CD14-positive monocyte (primary cell): ENCODE results near the gene SLC25A48. TPM values are rescaled to one million over a fixed set of nuclear protein-coding genes. Genes with fewer than 3 reads are reported as not detected.

Experiments used
- DNase-seq, 3 donors: peaks; one replicate each; pipeline ENCODE4 v3.0.0-alpha.2; 2011 to 2022
- H2AFZ ChIP-seq: 2 replicates; pipeline ENCODE4 v1.6.0; 2012; ENCODE audit warnings: mild to moderate bottlenecking, low read depth, low read length, inconsistent platforms; ENCODE audit not compliant: insufficient read depth, poor library complexity, severe bottlenecking
- H3K27ac ChIP-seq, 2 donors: 1 replicate in 1 of 2; 2 replicates in 1 of 2; pipeline ENCODE4 v1.5.1; 2012 to 2013; ENCODE audit warnings: low read length in 2 of 2, control low read depth in 1 of 2, inconsistent platforms in 1 of 2, low read depth in 1 of 2, mild to moderate bottlenecking in 1 of 2
- H3K27me3 ChIP-seq, 2 donors: one replicate each; pipeline versions ENCODE4 v1.6.0 to v1.6.1; 2011 to 2013; ENCODE audit warnings: low read length in 2 of 2; ENCODE audit not compliant: control insufficient read depth in 2 of 2, insufficient read depth in 2 of 2
- H3K36me3 ChIP-seq, 2 donors: replicated peaks in 1 of 2; 1 replicate in 1 of 2; 2 replicates in 1 of 2; pipeline versions ENCODE4 v1.5.1 to v1.6.1; 2012 to 2013; ENCODE audit warnings: low read length in 2 of 2, control low read depth in 1 of 2, inconsistent platforms in 1 of 2, mild to moderate bottlenecking in 1 of 2; ENCODE audit not compliant: insufficient read depth in 2 of 2, control insufficient read depth in 1 of 2
- H3K4me1 ChIP-seq, 2 donors: 1 replicate in 1 of 2; 2 replicates in 1 of 2; pipeline versions ENCODE4 v1.5.1 to v1.6.1; 2012 to 2013; ENCODE audit warnings: low read length in 2 of 2, control low read depth in 1 of 2, inconsistent platforms in 1 of 2, mild to moderate bottlenecking in 1 of 2, moderate library complexity in 1 of 2; ENCODE audit not compliant: insufficient read depth in 2 of 2, control insufficient read depth in 1 of 2
- H3K4me2 ChIP-seq: replicated peaks from 2 replicates; pipeline ENCODE3; 2012; ENCODE audit warnings: low read length, moderate library complexity, mild to moderate bottlenecking; ENCODE audit not compliant: poor library complexity, severe bottlenecking; ENCODE audit errors: extremely low read depth
- H3K4me3 ChIP-seq, 3 experiments: fragments of 200-600 bp in 1 of 3; sonication (generic) in 1 of 3; replicated peaks in 1 of 3; 1 replicate in 2 of 3; 2 replicates in 1 of 3; pipeline ENCODE4 v1.5.1; 2011 to 2013; ENCODE audit warnings: low read length in 3 of 3, mild to moderate bottlenecking in 3 of 3, control low read depth in 2 of 3, low read depth in 2 of 3, inconsistent platforms in 1 of 3, moderate library complexity in 1 of 3
- H3K79me2 ChIP-seq: 2 replicates; pipeline ENCODE4 v1.6.0; 2012; ENCODE audit warnings: mild to moderate bottlenecking, control low read depth, inconsistent platforms, low read length, moderate library complexity; ENCODE audit not compliant: insufficient read depth
- H3K9ac ChIP-seq: 2 replicates; pipeline ENCODE4 v1.6.0; 2017; ENCODE audit warnings: low read length, mild to moderate bottlenecking; ENCODE audit not compliant: insufficient read depth, poor library complexity, severe bottlenecking
- H3K9me3 ChIP-seq, 2 donors: replicated peaks in 1 of 2; 1 replicate in 1 of 2; 2 replicates in 1 of 2; pipeline versions ENCODE4 v1.5.1 to v1.6.1; 2012 to 2013; ENCODE audit warnings: low read length in 2 of 2, control low read depth in 1 of 2; ENCODE audit not compliant: control insufficient read depth in 1 of 2, insufficient read depth in 1 of 2
- H4K20me1 ChIP-seq: 2 replicates; pipeline ENCODE4 v1.6.0; 2012; ENCODE audit warnings: mild to moderate bottlenecking, low read length, control low read depth, moderate library complexity; ENCODE audit not compliant: insufficient read depth
- H3K27ac Mint-ChIP-seq, 7 donors: one replicate each; pipeline ENCODE4 v1.8.0; 2020; ENCODE audit warnings: mild to moderate bottlenecking in 7 of 7, mixed read lengths in 7 of 7, moderate library complexity in 6 of 7, inconsistent platforms in 2 of 7
- H3K27me3 Mint-ChIP-seq, 3 donors: one replicate each; pipeline ENCODE4 v1.8.0; 2021 to 2022; ENCODE audit warnings: low read depth in 3 of 3, mild to moderate bottlenecking in 3 of 3, mixed read lengths in 3 of 3, moderate library complexity in 3 of 3, inconsistent platforms in 1 of 3
- H3K36me3 Mint-ChIP-seq, 2 donors: one replicate each; pipeline ENCODE4 v1.8.0; 2020; ENCODE audit warnings: mixed read lengths in 2 of 2, inconsistent platforms in 1 of 2, mild to moderate bottlenecking in 1 of 2
- H3K4me1 Mint-ChIP-seq: one replicate; pipeline ENCODE4 v1.8.0; 2020; ENCODE audit warnings: mild to moderate bottlenecking, mixed read lengths
- H3K4me3 Mint-ChIP-seq, 2 donors: one replicate each; pipeline ENCODE4 v1.8.0; 2020; ENCODE audit warnings: mild to moderate bottlenecking in 2 of 2, mixed read lengths in 2 of 2, moderate library complexity in 1 of 2
- H3K9me3 Mint-ChIP-seq, 7 donors: one replicate each; pipeline ENCODE4 v1.8.0; 2020 to 2022; ENCODE audit warnings: mixed read lengths in 7 of 7, mild to moderate bottlenecking in 6 of 7, moderate library complexity in 6 of 7, inconsistent platforms in 2 of 7
- CTCF ChIP-seq: fragments of 200-600 bp; IDR thresholded peaks from one replicate; pipeline ENCODE4 v1.8.0; 2022; ENCODE audit warnings: antibody characterized with exemption, mild to moderate bottlenecking
- whole genome bisulfite sequencing: methylation state at CpG from one replicate; pipeline ENCODE4 v1.1.5; 2013; ENCODE audit warnings: missing lambda C conversion rate; ENCODE audit not compliant: insufficient coverage; 5-methylcytosine and 5-hydroxymethylcytosine counted together
- intact Hi-C, 2 donors: fragments of 100-400 bp; cut with micrococcal nuclease; formaldehyde crosslinking; loops; one replicate each; pipeline versions ENCODE4 v1.15.0 to v1.15.1; 2023
- polyA plus RNA-seq, 3 donors: library from polyadenylated mRNA; depleted of rRNA in 1 of 3; unstranded in 2 of 3; stranded (reverse) in 1 of 3; fragments of 300-500 nt in 2 of 3; fragments of >200 nt in 1 of 3; fragmentation: Illumina TruSeq in 2 of 3; gene quantifications; 1 replicate in 2 of 3; 2 replicates in 1 of 3; pipeline ENCODE4 v1.2.3, GENCODE V29; 2012 to 2021

SLC25A48 gene
- polyA plus RNA-seq, 3 donors = not detected

- 90% methylated on average over 4 of the region's 4 CpGs for whole genome bisulfite sequencing
- no peaks in the 10 kb centered on the region for H4K20me1 ChIP-seq
- H3K36me3 ChIP-seq = no peaks in the 10 kb centered on the region
- no peak overlapping the region for H3K4me3 ChIP-seq
- no peaks in the 10 kb centered on the region for H3K4me1 ChIP-seq
- H2AFZ ChIP-seq = no peak overlapping the region
- H3K79me2 ChIP-seq = no peaks in the 10 kb centered on the region
- no peak overlapping the region for H3K9ac ChIP-seq
- DNase-seq = no peak
- Mint-ChIP-seq H3K4me1 (peaks cover under 1% of the 10 kb centered on the region), H3K36me3 (no peaks in the 10 kb centered on the region), H3K27me3 (peaks cover 10 to 30% (median 15%) of the 10 kb centered on the region in 3 donors), H3K27ac (no peak overlapping the region), H3K4me3 (no peak overlapping the region), H3K9me3 (no peaks in the 10 kb centered on the region)
- no peak for TF ChIP-seq CTCF
- H3K27me3 ChIP-seq = peaks cover 0 to 8% of the 10 kb centered on the region in 2 donors
- H3K4me2 ChIP-seq = no peak overlapping the region
- H3K9me3 ChIP-seq = no peaks in the 10 kb centered on the region
- H3K27ac ChIP-seq = no peak overlapping the region
- intact Hi-C loops = no loop called here
Observed at GRCh38 chr5:135881244-135881643, 46.8 kb downstream of the SLC25A48 start.

GRCh38 chr5:135881819-135882218 lies 47.4 kb downstream of the SLC25A48 start:
- no peak for DNase-seq
- Histone ChIP-seq H3K27ac (no peak overlapping the region), H3K9ac (no peak overlapping the region), H3K79me2 (no peaks in the 10 kb centered on the region), H3K4me2 (no peak overlapping the region), H3K27me3 (peaks cover 0 to 8% of the 10 kb centered on the region in 2 donors), H2AFZ (no peak overlapping the region), H3K4me3 (no peak overlapping the region), H4K20me1 (no peaks in the 10 kb centered on the region), H3K9me3 (no peaks in the 10 kb centered on the region), H3K4me1 (no peaks in the 10 kb centered on the region), H3K36me3 (no peaks in the 10 kb centered on the region)
- no peak for TF ChIP-seq CTCF
- H3K27me3 Mint-ChIP-seq = peaks cover 10 to 30% (median 15%) of the 10 kb centered on the region in 3 donors
- WGBS = 63% methylated on average over 2 of the region's 3 CpGs
- H3K36me3 Mint-ChIP-seq = no peaks in the 10 kb centered on the region
- no peaks in the 10 kb centered on the region for H3K4me1 Mint-ChIP-seq
- intact Hi-C loops = no loop called here
- no peaks in the 10 kb centered on the region for H3K9me3 Mint-ChIP-seq
- no peak overlapping the region for H3K27ac Mint-ChIP-seq
- no peak overlapping the region for H3K4me3 Mint-ChIP-seq
